Activated CD8-positive, alpha-beta memory T cell treated with anti-CD3 and anti-CD28 coated beads, Interleukin-2, amount 50 U/mL, for 1 hour (primary cell): ENCODE data around the gene RFFL.
"Not testable (repeated sequence)": the region's sequence is repeated elsewhere in the genome, so short reads cannot be mapped to it uniquely, and the experiment has no call there.

Experiments used
- DNase-seq: peaks from one replicate; pipeline ENCODE4 v3.0.0-alpha.2; 2020; ENCODE audit errors: extremely low read depth

The RFFL gene

GRCh38 chr17:35006961-35007360 is 56.5 kb downstream of the RFFL start:
- no peak for DNase-seq

- DNase-seq, result no peak
Observed at GRCh38 chr17:35006345-35006744, 57.2 kb downstream of the RFFL start.

GRCh38 chr17:35003778-35004177 is 59.7 kb downstream of the RFFL start:
- no peak for DNase-seq

DNA sequence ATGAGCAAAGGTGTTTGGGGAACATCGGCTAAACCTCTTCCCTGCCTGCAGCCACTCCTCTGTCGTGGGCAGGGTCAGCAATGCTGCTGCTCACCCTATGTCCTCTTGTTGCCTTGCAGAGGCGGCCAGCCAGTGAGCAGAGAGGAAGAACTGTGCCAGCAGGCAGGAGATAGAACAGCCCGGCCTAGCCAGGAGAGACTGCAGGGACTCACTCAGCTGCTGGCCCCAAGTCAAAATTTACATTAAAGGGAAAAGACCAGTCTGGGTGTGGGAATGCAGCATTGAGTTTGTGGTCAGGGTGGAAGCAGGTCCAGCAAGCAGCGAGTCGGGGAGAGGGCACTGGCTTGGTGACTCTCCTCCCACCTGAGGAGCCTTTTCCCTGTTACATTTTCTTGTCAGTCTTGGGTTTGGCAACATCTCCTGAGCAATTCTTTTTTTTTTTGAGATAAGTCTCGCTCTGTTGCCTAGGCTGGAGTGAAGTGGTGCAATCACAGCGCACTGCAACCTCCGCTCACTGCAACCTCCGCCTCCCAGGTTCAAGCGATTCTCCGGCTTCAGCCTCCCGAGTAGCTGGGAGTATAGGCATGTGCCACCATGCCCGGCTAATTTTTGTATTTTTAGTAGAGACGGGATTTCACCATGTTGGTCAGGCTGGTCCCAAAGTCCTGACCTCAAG is 60.5 kb downstream of the RFFL start:
- no peak for DNase-seq

DNA sequence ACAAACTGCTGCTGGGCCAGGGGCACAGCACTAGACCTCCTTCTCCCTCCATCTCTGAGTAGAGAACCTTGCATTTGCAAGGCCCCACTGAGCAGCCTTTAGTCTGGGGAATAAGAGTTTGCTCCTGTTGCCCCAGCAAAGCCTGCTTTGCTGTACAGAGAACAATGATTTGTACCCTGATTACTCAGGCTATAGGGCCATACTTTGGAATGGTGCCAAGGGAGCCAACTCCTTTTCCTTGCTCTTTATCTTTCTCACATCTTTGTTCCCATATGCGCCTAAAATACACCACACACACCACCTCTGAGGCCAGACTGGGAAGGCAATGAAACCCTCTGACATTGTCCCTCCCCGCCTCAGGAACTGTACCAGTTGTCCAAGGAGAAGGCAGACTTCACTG is 62.0 kb downstream of the RFFL start:
- DNase-seq, result no peak

DNA sequence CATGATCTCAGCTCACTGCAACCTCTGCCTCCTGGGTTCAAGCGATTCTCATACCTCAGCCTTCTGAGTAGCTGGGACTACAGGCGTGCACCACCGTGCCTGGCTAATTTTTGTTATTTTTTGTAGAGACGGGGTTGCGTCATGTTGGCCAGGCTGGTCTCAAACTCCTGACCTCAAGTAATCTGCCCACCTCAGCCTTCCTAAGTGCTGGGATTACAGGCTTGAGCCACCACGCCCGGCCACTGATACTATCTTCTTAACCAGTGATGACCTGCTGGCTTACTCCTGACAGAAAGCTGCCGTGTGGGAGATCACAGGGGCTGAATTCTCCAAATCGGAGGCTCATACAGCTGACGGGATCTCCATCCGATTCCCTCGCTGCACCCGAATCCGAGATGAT is 62.5 kb downstream of the RFFL start:
- not testable (repeated sequence) for DNase-seq

DNA sequence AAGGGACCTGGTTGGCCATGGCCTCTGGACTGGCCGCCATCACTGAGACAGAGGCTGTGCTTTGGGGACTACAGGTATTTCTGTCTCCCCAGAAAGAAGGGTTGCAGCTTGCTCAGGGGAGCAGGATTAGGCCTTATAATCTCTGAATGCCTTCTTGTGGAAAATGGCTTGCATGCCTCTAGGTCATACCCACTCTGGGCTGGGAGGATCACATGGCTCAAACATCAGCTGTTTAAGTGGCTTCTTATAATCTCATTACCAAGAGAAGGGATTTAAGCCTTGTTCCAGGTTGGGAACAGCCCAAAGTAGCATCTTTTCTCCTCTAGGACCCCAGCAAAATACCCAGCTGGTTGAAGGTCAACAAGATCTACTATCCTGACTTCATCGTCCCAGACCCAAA is 64.1 kb downstream of the RFFL start:
- no peak for DNase-seq

DNA sequence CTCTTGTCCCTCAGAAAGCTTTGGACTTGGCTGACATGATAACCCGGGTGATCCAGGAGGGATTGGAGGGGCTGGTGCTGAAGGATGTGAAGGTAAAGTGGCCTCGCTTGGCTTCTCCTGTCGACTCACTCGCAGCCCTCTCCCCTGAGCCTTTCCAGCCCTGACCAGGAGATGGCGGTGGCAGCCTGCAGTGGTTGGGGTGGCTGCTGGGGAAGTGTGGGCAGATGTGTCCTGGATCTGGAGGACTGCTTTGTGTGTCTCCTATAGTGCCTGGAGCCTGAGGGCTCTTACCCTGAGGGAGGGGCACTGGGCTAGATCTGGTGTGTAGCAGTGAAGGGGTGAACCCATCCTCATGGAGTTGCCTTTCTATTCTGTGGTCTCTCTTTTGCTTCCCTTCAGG is 65.3 kb downstream of the RFFL start:
- DNase-seq, result peak; percentile 27

GRCh38 chr17:34997355-34997862 is 66.1 kb downstream of the RFFL start:
- no peak for DNase-seq

DNA sequence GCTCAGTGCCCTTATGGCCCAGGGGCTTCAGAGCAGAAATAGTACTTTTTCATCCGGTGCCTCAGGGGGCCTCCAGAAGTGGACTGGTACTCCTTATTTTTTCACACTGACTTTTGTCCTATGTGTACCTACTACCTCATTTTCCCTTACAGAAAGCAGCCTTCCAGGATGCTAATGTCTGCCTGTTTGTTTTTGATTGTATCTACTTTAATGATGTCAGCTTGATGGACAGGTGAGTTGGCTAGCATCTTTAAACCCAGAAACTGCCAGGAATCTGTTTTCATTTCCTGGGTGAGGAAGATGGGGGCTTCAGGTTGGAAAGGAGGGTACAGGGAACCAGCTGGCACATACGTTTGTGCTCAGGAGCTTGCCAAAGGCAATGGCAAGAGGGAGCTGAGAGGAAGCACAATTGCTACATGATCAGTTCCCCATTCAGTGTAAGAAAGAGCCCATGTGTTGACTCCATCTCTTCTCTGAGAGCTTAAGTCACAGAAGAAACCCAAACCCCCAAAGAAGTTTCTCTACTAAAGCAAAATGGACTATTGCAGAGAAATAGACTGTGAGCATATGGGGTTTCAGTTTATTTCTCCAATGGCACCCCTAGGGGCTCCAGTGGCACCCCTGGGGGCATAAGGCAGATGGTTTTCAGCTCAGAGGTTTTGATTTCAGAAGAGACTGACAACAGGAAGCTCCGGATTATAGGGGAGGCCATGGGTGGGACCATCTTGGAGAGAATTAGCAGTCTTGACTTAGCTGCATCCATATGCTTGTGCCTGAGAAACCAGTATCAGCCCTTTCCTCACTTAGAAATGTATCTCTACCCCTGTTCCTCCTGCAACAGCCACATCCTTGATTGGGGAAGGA is 66.9 kb downstream of the RFFL start:
- no peak for DNase-seq

GRCh38 chr17:34993031-34993430 is 70.5 kb downstream of the RFFL start:
- no peak for DNase-seq

DNA sequence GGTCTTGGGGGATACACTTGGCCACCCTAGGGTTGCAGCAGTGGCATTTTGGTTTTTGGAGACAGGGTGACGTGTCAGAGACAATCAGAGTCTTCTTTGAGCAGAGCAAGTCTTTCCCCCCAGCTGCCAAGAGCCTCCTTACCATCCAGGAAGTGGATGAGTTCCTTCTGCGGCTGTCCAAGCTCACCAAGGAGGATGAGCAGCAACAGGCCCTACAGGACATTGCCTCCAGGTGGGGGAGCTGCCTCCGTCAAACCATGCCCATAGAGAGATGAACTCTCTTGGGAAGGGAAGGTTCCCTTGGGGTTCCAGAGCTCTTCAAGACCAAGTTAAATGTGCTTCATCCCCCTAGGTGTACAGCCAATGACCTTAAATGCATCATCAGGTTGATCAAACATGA is 71.9 kb downstream of the RFFL start:
- DNase-seq, result no peak

DNA sequence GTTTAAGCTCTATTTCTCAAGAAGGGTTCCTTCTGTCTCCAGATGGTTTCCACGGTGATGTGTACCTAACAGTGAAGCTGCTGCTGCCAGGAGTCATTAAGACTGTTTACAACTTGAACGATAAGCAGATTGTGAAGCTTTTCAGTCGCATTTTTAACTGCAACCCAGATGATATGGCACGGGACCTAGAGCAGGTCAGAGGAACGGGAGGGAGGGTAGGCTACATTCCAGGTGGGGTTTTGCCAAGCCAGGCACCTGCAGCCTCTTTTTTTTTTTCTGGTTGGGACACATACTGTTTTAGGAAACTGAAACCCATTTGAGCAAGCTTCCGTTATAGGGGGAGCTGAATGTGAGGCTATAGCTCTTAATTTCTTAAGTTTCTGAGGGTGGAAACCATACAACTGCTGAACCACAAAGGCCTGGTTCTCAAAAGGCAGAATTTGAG is 72.6 kb downstream of the RFFL start:
- DNase-seq, result no peak

DNA sequence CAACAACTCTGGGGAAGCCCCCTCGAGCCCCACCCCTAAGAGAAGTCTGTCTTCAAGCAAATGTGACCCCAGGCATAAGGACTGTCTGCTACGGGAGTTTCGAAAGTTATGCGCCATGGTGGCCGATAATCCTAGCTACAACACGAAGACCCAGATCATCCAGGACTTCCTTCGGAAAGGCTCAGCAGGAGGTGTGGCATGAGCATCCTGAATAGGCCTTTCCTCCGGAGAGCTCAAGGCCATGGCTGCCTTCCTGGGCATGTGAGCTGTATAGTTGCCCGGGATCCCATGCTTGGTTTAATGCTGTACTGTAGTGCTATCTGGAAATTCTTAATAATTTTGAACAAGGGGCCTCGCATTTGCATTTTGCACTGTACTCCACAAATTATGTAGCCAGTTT is 74.0 kb downstream of the RFFL start:
- no peak for DNase-seq

GRCh38 chr17:34988644-34989043 is 74.9 kb downstream of the RFFL start:
- no peak for DNase-seq

GRCh38 chr17:34987232-34987631 is 76.3 kb downstream of the RFFL start:
- DNase-seq, result no peak

DNA sequence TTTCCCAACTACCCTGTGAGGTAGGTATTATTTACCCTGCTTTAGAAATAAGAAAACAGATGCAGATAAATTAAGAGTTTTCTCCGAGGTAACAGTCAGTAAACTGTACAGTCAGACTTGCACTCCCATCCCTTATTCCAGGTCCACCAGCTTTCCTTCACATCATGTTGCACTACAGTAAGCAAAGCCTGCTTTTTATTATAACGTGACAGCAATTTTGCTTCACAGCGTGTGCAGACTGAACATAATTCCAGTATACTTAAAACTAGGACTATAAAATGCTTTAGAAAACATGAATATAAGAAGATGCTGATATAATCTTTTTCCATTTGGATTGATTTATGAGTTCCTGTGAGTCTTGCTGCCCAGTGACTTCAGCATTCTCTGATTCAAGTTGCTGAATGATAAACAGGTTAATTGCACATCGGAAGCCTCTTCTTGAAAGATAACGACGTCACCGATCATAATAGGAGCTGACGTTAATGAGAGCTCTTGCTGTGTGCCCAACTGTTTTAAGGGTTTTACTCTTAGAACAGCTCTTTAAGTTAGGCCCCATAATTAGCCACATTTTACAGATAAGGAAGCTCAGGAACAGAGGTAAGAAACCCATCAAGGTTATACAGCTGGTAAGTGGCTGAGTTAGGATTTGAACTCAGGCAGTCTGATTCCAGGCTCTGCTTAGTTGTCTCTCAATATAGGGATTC is 81.8 kb downstream of the RFFL start:
- DNase-seq, result no peak

GRCh38 chr17:34980681-34981537 is 82.6 kb downstream of the RFFL start:
- DNase-seq, result peak; percentile 19

DNA sequence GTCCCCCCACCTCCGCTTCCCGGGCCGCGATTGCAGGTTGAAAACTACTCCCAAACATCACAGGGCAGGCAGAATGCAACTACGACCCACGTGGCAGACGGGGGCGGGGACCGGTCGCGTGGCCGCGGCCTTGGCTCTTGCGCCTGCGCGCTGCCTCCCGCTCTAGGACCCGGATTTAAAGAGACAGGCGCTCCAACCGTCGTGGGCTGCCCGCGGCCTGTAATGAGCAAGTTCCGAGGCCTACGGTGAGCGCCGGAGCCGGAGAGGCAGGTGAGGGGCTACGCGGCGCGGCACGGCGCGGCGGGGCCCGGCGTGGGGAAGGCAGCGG is 83.2 kb downstream of the RFFL start, which contains the start of gene LIG3:
Gene LIG3, plus strand, starts transcription at position 160 of the 328 bp plus-strand sequence. CDS start 2,494 bp downstream, outside the sequence.
- peak; percentile 78 for DNase-seq

GRCh38 chr17:34979650-34980352 is 83.7 kb downstream of the RFFL start:
- DNase-seq, result no peak

- DNase-seq, result no peak
Observed at GRCh38 chr17:34979153-34979552, 84.4 kb downstream of the RFFL start.
